Measurements from ENCODE around the gene PNCK. TPM values are rescaled to one million over a fixed set of nuclear protein-coding genes. Genes with fewer than 3 reads are reported as not detected.
A peak's percentile ranks its signal among the peaks of the same experiment; 100 is the strongest.

PNCK gene
- total and polyA plus RNA-seq, 2 of the 13 experiments (the other 11 are each of a cell fraction or from before 2014, with no cell fraction given): 33.1 TPM; not detected in 1

DNA sequence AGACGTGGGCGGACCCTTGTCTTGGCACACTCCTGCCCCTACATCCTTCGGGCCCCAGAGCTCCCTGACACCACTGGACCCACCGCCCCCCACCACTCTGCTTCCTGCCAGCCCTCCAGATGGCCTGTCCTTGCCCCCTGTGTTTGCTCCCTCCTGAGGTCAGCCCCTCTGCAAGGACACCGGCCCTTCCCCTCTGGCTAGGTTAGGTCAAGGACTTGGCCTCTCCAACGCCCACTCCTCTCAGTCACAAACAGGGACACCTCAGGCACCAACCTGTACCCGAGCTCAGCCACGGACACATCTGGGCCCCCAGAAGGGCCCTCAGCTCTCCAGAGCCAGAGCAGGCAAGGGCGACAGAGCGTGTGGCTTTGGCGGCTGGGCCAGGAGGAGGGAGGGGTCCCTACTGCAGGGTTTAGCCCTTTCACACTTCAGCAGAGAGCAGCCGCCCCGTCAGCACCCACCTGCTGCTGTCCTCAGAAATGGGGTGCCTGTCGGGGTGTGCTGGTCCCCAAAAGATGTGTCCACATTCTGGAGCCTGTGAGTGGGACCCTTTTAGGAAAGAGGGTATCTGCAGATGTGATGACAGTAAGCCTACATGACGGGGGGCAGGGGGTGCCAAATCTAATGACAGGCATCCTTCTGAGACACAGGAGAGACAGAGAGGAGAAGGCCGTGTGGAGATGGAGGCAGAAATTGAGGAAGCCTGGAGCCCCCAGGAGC, 50.1 kb downstream of the PNCK start (continued):
- peak; percentile 66 for TF ChIP-seq PITX1 (CRISPR knock-in tag; IDR thresholded peaks at IDR 0.05)
- TF ChIP-seq ASH2L (IDR thresholded peaks at IDR 0.05; ENCODE audit: insufficient read length, low read depth, low read length): no peak
- TF ChIP-seq NONO (IDR thresholded peaks at IDR 0.05): no peak
- TF ChIP-seq NONO (CRISPR knock-in tag; conservative IDR thresholded peaks at IDR 0.05): peak; percentile 89
- peak; percentile 47; the same call in 1 of the 2 replicates for TF ChIP-seq ZNF451 (CRISPR knock-in tag; IDR thresholded peaks at IDR 0.05)
- no peak for TF ChIP-seq FIP1L1 (IDR thresholded peaks at IDR 0.05; ENCODE audit: borderline replicate concordance, insufficient read depth, low read depth, low read length)
- TF ChIP-seq ZNF329 (CRISPR knock-in tag; IDR thresholded peaks at IDR 0.05; ENCODE audit: low read depth): no peak
- TF ChIP-seq ZNF205 (CRISPR knock-in tag; IDR thresholded peaks at IDR 0.05): no peak
- peak; percentile 81 for TF ChIP-seq ARNTL (CRISPR knock-in tag; IDR thresholded peaks at IDR 0.05)
- no peak for TF ChIP-seq RAD21 (CRISPR knock-in tag; IDR thresholded peaks at IDR 0.05)
- TF ChIP-seq, protein P1, sequence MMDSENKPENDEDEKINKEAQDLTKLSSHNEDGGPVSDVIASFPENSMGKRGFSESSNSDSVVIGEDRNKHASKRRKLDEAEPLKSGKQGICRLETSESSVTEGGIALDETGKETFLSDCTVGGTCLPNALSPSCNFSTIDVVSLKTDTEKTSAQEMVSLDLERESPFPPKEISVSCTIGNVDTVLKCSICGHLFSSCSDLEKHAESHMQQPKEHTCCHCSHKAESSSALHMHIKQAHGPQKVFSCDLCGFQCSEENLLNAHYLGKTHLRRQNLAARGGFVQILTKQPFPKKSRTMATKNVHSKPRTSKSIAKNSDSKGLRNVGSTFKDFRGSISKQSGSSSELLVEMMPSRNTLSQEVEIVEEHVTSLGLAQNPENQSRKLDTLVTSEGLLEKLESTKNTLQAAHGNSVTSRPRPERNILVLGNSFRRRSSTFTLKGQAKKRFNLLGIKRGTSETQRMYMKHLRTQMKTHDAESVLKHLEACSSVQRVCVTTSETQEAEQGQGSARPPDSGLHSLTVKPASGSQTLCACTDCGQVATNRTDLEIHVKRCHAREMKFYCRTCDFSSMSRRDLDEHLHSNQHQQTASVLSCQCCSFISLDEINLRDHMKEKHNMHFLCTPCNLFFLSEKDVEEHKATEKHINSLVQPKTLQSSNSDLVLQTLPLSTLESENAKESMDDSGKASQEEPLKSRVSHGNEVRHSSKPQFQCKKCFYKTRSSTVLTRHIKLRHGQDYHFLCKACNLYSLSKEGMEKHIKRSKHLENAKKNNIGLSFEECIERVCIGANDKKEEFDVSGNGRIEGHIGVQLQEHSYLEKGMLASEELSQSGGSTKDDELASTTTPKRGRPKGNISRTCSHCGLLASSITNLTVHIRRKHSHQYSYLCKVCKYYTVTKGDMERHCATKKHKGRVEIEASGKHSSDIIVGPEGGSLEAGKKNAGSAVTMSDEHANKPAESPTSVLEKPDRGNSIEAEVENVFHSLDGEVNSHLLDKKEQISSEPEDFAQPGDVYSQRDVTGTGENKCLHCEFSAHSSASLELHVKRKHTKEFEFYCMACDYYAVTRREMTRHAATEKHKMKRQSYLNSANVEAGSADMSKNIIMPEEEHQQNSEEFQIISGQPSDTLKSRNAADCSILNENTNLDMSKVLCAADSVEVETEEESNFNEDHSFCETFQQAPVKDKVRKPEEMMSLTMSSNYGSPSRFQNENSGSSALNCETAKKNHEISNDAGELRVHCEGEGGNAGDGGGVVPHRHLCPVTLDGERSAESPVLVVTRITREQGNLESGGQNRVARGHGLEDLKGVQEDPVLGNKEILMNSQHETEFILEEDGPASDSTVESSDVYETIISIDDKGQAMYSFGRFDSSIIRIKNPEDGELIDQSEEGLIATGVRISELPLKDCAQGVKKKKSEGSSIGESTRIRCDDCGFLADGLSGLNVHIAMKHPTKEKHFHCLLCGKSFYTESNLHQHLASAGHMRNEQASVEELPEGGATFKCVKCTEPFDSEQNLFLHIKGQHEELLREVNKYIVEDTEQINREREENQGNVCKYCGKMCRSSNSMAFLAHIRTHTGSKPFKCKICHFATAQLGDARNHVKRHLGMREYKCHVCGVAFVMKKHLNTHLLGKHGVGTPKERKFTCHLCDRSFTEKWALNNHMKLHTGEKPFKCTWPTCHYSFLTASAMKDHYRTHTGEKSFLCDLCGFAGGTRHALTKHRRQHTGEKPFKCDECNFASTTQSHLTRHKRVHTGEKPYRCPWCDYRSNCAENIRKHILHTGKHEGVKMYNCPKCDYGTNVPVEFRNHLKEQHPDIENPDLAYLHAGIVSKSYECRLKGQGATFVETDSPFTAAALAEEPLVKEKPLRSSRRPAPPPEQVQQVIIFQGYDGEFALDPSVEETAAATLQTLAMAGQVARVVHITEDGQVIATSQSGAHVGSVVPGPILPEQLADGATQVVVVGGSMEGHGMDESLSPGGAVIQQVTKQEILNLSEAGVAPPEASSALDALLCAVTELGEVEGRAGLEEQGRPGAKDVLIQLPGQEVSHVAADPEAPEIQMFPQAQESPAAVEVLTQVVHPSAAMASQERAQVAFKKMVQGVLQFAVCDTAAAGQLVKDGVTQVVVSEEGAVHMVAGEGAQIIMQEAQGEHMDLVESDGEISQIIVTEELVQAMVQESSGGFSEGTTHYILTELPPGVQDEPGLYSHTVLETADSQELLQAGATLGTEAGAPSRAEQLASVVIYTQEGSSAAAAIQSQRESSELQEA (CRISPR knock-in tag; IDR thresholded peaks at IDR 0.05; ENCODE audit: not compliant biosample characterization): no peak
- TF ChIP-seq ISX (CRISPR knock-in tag; conservative IDR thresholded peaks at IDR 0.05): no peak
- peak; percentile 99 for TF ChIP-seq ZBTB7A (CRISPR knock-in tag; IDR thresholded peaks at IDR 0.05)
- TF ChIP-seq, protein P2, sequence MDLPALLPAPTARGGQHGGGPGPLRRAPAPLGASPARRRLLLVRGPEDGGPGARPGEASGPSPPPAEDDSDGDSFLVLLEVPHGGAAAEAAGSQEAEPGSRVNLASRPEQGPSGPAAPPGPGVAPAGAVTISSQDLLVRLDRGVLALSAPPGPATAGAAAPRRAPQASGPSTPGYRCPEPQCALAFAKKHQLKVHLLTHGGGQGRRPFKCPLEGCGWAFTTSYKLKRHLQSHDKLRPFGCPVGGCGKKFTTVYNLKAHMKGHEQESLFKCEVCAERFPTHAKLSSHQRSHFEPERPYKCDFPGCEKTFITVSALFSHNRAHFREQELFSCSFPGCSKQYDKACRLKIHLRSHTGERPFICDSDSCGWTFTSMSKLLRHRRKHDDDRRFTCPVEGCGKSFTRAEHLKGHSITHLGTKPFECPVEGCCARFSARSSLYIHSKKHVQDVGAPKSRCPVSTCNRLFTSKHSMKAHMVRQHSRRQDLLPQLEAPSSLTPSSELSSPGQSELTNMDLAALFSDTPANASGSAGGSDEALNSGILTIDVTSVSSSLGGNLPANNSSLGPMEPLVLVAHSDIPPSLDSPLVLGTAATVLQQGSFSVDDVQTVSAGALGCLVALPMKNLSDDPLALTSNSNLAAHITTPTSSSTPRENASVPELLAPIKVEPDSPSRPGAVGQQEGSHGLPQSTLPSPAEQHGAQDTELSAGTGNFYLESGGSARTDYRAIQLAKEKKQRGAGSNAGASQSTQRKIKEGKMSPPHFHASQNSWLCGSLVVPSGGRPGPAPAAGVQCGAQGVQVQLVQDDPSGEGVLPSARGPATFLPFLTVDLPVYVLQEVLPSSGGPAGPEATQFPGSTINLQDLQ (CRISPR knock-in tag; IDR thresholded peaks at IDR 0.05): no peak
- 0 out of 2 replicates have a peak, but pooled peaks have one; percentile 18 for TF ChIP-seq KMT2B (CRISPR knock-in tag; IDR thresholded peaks at IDR 0.05)
- no peak for TF ChIP-seq ADNP (CRISPR knock-in tag; IDR thresholded peaks at IDR 0.05)
- peak; percentile 54; the same call in 1 of the 2 replicates for TF ChIP-seq GATAD2A (CRISPR knock-in tag; IDR thresholded peaks at IDR 0.05)
- TF ChIP-seq EED (CRISPR knock-in tag; IDR thresholded peaks at IDR 0.05): 0 out of 2 replicates have a peak, but pooled peaks have one; percentile 52

Measured in HepG2 (cell line).